Dendritic cell treated with granulocyte-macrophage colony-stimulating factor and Interleukin-4, amounts not matched to agents 40 ng/mL and 50 ng/mL, for 4 days (primary cell): ENCODE measurements around the gene PHLDB2.
A peak's percentile ranks its signal among the peaks of the same experiment; 100 is the strongest.
"Not testable (repeated sequence)": the region's sequence is repeated elsewhere in the genome, so short reads cannot be mapped to it uniquely, and the experiment has no call there.

Source experiments
- H3K27ac Mint-ChIP-seq: one replicate; pipeline ENCODE4 v1.8.0; 2022; ENCODE audit warnings: mild to moderate bottlenecking, mixed read lengths
- H3K27me3 Mint-ChIP-seq: one replicate; pipeline ENCODE4 v1.8.0; 2022; ENCODE audit warnings: mild to moderate bottlenecking, mixed read lengths
- H3K36me3 Mint-ChIP-seq: one replicate; pipeline ENCODE4 v1.8.0; 2022; ENCODE audit warnings: low read depth, mixed read lengths
- H3K4me1 Mint-ChIP-seq: one replicate; pipeline ENCODE4 v1.8.0; 2022; ENCODE audit warnings: low read depth, mixed read lengths
- H3K4me3 Mint-ChIP-seq: one replicate; pipeline ENCODE4 v1.8.0; 2022; ENCODE audit warnings: mild to moderate bottlenecking, moderate library complexity, mixed read lengths
- H3K9me3 Mint-ChIP-seq: one replicate; pipeline ENCODE4 v1.8.0; 2022; ENCODE audit warnings: mixed read lengths
- intact Hi-C: fragments of 100-400 bp; cut with micrococcal nuclease; formaldehyde crosslinking; loops from one replicate; pipeline ENCODE4 v1.15.0; 2022

PHLDB2 gene

DNA sequence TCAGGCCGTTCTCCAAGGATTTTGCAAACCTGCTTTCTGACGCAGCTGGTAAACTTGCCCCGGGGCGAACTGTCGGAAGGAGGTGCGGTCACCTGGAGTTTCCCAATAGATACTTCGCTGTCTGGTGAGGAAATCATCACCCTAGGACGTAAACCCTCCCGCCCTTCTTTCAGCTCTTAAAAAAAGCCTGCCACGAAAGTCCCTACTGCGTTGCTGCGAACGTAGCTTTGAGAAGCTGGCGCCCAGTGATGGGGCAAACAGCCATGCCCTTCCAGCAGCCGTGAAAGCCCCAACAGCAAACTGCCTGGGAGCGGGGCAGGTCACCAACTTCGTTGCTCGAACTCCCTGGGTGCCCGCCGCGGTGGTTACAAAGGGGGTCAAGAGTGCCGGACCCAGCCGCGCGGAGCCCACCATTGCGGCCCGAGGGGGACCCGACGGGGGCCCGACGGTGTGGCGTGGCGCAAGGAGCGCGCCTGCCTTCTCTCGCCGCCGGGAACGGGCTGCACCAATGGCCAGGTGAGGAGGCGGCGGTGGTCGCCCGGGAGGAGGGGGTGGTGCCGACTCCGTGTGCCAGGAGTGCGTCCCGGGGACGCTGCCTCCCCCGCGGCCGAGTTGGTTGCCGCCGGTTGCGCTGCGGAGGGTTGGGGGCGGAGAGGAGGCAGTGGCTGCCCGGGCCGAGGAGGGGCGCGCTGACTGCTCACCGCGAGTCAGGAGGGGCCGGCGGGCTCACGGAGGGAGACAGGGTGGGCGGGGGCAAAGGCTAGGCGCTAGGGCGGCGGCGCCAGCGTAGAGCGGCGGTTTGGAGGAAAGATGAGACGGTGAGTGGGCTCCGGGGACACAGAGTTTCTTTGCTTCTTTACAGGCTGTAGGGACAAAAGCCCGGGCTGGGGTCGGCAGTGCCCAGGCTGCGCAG, at the start of gene PHLDB2:
TSS of gene PHLDB2 (plus strand) at position 205 of the 913 bp plus-strand sequence. CDS start 24,813 bp downstream, outside the sequence.
- no peaks in the 10 kb centered on the region for H3K36me3 Mint-ChIP-seq
- peak within 1 kb of the TSS; percentile 72 for H3K4me3 Mint-ChIP-seq
- intact Hi-C loops, result no loop called here
- H3K27me3 Mint-ChIP-seq, result peaks cover 56% of the 10 kb centered on the region
- H3K4me1 Mint-ChIP-seq, result peaks cover 22% of the 10 kb centered on the region
- H3K9me3 Mint-ChIP-seq, result no peaks in the 10 kb centered on the region
- peak within 1 kb of the TSS; percentile 16 for H3K27ac Mint-ChIP-seq

DNA sequence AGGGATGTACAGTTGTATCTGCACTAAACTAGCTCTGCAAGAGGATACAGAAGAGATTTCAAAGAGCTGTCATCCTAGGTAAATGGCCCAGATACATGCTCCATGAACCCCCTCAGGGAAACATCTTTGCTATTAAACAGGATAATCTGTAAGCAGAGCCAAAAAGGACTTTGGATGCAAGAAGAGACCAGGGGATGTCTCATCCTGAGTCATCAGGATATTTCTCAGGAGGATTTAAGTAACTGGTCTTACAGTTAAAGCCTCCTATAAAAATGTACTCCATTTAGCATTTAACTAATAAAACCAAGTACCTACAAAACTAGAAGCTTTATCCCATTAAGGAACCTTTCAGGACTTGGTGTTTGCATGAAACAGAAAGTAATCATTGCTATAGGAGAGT, 48.2 kb upstream of the PHLDB2 start:
- H3K27me3 Mint-ChIP-seq, result no peaks in the 10 kb centered on the region
- H3K4me3 Mint-ChIP-seq, result no peak overlapping the region
- H3K4me1 Mint-ChIP-seq, result no peaks in the 10 kb centered on the region
- no peak overlapping the region for H3K27ac Mint-ChIP-seq
- peaks cover 12% of the 10 kb centered on the region for H3K9me3 Mint-ChIP-seq
- H3K36me3 Mint-ChIP-seq, result no peaks in the 10 kb centered on the region
- intact Hi-C loops, result no loop called here

DNA sequence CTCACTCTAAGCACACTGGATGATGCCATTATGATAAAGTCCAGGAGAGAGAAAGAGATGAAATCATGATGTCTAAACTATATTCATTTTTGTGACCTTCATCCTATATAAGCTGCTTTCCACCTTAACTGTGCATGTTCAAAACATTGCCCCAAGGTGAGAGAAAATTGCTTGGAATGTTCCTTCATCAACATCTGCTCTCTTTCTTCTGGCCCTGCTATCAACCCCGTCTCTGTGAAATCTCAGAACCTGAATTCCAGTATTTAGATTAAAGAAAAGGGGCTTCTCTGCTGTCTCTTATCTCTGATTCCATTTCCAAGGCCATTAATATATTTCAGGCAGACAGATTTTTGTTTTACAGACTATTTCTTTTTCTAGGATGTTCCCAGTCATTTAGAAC, 47.3 kb upstream of the PHLDB2 start:
- no peaks in the 10 kb centered on the region for H3K27me3 Mint-ChIP-seq
- no peak overlapping the region for H3K27ac Mint-ChIP-seq
- peaks cover 21% of the 10 kb centered on the region for H3K9me3 Mint-ChIP-seq
- intact Hi-C loops, result no loop called here
- H3K36me3 Mint-ChIP-seq, result no peaks in the 10 kb centered on the region
- H3K4me3 Mint-ChIP-seq, result no peak overlapping the region
- no peaks in the 10 kb centered on the region for H3K4me1 Mint-ChIP-seq

DNA sequence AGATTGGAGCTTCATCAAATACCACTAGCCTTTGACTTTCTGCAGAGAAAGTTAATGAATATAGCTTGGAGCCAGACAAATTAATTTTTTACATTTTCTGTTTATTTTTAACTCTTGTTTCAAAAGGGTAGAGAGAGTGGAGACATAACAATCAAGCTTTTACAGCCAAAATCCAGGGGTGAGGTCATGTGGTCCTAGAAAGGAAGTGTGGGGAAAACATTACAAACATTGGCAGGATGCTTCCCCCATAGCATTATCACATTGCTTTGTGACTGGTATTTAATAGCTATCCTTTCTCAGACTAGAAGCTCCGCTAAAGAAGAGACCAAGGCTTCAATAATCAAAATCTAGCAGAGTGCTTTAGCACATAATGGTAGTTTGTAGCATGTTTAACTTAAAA, 46.4 kb upstream of the PHLDB2 start:
- Mint-ChIP-seq H3K36me3 (no peaks in the 10 kb centered on the region), H3K27me3 (no peaks in the 10 kb centered on the region), H3K4me1 (no peaks in the 10 kb centered on the region), H3K27ac (no peak overlapping the region), H3K9me3 (peaks cover 30% of the 10 kb centered on the region), H3K4me3 (no peak overlapping the region)
- intact Hi-C loops, result no loop called here

DNA sequence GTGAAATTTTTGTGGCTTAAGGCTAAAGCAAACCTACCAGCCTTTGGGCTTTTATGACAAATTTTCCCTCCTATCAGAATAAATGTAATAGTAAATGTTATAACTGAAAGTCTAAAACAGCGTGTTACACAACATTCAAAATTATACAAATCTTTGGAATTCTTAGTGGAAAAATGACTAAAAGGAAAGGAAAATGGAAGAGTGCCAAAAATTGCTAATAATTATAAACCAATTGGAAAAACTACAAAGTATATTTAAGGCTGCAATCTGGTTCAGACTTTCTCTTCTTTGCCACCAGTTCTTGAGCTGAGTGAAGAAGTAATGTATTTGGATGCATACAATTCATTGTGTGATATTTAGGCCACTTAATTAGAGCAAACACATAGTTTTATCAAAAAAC, 45.6 kb upstream of the PHLDB2 start:
- no peaks in the 10 kb centered on the region for H3K27me3 Mint-ChIP-seq
- H3K4me1 Mint-ChIP-seq, result no peaks in the 10 kb centered on the region
- no peaks in the 10 kb centered on the region for H3K36me3 Mint-ChIP-seq
- no peak overlapping the region for H3K27ac Mint-ChIP-seq
- intact Hi-C loops, result no loop called here
- H3K4me3 Mint-ChIP-seq, result no peak overlapping the region
- H3K9me3 Mint-ChIP-seq, result peaks cover 36% of the 10 kb centered on the region

DNA sequence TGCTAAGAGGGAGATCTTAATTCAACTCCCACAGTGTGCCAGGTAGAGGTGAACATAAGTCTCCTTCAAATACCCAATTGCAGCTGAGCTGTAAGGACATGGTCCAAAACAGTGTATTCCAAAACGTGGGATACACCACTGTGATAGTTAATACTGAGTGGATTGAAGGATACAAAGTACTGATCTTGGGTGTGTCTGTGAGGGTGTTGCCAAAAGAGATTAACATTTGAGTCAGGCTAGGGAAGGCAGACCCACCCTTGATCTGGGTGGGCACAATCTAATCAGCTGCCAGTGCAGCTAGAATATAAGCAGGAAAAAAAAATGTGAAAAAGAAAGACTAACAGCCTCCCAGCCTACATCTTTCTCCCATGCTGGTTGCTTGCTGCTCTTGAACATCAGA, 45.1 kb upstream of the PHLDB2 start:
- Mint-ChIP-seq H3K9me3 (peaks cover 41% of the 10 kb centered on the region), H3K4me1 (no peaks in the 10 kb centered on the region), H3K36me3 (no peaks in the 10 kb centered on the region)

DNA sequence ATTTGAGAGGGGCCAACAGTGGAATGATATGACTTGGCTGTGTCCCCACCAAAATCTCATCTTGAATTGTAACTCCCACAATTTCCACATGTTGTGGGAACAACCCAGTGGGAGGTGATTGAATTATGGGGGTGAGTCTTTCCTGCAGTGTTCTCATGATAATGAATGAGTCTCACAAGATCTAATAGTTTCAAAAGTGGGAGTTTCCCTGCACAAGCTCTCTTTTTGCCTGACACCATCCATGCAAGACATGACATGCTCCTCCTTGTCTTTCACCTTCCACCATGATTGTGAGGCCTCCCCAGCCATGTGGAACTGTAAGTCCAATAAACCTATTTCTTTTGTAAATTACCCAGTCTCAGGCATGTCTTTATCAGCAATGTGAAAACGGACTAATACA, 42.3 kb upstream of the PHLDB2 start:
- H3K9me3 Mint-ChIP-seq, result peaks cover 60% of the 10 kb centered on the region
- H3K4me1 Mint-ChIP-seq, intact Hi-C loops, H3K4me3 Mint-ChIP-seq, H3K27me3 Mint-ChIP-seq, H3K36me3 Mint-ChIP-seq, H3K27ac Mint-ChIP-seq: not testable (repeated sequence)

More for the DNA sequence above, 45.1 kb upstream of the PHLDB2 start:
- H3K27me3 Mint-ChIP-seq, result no peaks in the 10 kb centered on the region
- H3K4me3 Mint-ChIP-seq, result no peak overlapping the region
- H3K27ac Mint-ChIP-seq, result no peak overlapping the region
- intact Hi-C loops, result no loop called here

DNA sequence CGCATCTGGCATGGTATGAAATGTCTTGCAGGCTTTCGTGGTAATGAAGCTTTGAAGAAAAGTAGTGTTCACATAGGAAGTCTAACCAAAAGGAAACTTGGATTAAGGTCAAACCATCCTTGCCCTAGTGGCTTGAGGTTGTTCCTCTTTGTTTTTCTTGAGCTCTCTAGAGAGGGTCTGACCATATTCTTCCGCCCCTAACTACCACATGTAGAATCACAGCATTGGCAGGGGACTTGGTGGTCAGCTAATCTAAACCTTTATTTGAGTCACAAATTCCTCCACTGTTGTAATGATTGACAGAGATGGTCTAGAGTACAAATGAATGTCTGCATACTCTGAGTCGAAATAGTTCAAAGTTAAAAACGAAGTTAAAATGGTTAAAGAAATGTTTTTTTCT, 39.1 kb upstream of the PHLDB2 start:
- Mint-ChIP-seq H3K27ac (no peak overlapping the region), H3K36me3 (no peaks in the 10 kb centered on the region), H3K9me3 (peaks cover 57% of the 10 kb centered on the region), H3K4me1 (no peaks in the 10 kb centered on the region), H3K27me3 (no peaks in the 10 kb centered on the region), H3K4me3 (no peak overlapping the region)
- intact Hi-C loops, result no loop called here

DNA sequence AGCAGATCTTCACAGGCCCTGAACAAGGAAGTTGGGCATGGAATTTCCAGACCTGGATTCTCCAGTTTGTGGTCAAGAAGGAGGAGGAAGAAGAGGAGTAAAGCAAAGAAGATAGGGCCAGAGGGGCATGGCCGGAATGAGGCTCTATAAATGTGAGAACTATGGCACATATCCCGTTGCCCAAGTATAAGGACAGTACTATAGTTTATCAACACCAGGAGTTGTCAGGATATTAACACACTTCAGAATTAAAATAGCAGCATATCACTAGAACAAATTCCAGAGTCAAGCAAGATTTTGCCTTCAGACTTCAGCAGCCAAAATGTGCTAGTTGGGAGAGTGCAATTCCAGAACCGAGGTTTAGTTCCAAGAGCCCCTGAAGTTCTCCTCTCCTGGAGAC, 38.4 kb upstream of the PHLDB2 start:
- peaks cover 50% of the 10 kb centered on the region for H3K9me3 Mint-ChIP-seq
- no peaks in the 10 kb centered on the region for H3K4me1 Mint-ChIP-seq
- H3K27me3 Mint-ChIP-seq, result no peaks in the 10 kb centered on the region
- H3K4me3 Mint-ChIP-seq, result no peak overlapping the region
- no peak overlapping the region for H3K27ac Mint-ChIP-seq
- H3K36me3 Mint-ChIP-seq, result no peaks in the 10 kb centered on the region
- intact Hi-C loops, result no loop called here

DNA sequence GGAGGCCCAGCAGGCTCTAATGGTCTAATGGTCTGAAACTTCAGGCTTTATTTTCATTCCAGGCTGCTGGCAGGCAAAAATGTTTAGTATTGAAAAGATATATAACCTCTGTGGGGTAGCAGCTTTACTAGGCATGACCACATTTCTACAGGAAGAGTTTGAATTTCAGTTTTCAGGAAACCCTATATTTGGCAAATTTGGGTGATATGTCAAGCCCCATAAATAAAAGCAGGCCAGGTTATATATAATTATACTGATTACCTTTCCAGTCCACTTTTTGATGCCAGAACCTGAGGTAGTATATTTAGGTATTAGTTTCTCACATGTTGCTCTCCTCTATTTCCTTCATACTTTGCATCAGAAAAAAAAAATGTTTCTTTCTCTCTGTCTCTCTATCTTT, 37.2 kb upstream of the PHLDB2 start:
- no peak overlapping the region for H3K4me3 Mint-ChIP-seq

DNA sequence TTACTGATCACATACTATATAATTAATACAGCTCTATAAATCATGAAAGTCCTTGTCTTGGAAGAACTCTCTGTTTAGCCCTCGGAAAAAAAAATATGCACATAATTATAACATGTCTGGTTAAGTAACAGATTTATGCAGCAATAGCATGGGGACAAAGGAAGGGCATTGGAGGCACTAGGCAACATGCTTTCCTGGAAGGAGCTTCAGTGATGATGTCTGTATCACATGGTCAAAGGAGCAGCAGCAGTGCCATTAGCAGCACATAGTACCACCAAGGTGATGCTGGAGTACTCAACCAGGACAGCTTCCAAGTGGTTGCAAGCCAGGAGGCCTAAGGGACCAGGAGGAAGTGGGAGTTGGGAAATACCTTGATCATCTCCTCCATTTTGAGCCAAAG, 36.3 kb upstream of the PHLDB2 start:
- intact Hi-C loops, result no loop called here

More for the DNA sequence above, 37.2 kb upstream of the PHLDB2 start:
- Mint-ChIP-seq H3K27me3 (no peaks in the 10 kb centered on the region), H3K27ac (no peak overlapping the region), H3K9me3 (peaks cover 38% of the 10 kb centered on the region), H3K36me3 (no peaks in the 10 kb centered on the region), H3K4me1 (no peaks in the 10 kb centered on the region)
- intact Hi-C loops, result no loop called here

DNA sequence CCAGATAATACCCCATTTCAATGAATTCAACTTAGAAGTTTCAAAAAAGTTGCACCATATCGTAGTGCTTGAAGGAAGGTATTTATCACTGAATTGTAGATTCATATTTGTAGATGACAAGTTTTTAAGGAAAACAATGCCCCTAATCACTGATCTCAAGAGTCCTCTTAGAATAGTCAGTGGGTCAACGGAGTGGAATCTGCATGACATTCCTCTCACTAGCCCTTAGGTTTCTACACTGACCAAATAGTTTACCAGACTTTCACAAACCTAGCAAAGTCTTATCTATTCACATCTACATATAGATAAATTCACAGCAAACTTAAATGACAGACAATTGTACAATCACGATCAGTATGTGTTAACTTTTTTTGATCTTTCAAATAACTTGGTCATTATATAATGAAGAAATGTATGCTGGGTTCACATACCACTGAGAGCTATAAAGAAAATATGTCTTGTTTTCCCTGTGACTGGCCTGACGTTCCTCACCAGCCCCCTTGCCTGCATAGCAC, 35.7 kb upstream of the PHLDB2 start:
- no peak overlapping the region for H3K27ac Mint-ChIP-seq
- H3K9me3 Mint-ChIP-seq, result peaks cover 24% of the 10 kb centered on the region
- H3K4me3 Mint-ChIP-seq, result no peak overlapping the region
- H3K27me3 Mint-ChIP-seq, result no peaks in the 10 kb centered on the region
- H3K4me1 Mint-ChIP-seq, result no peaks in the 10 kb centered on the region
- intact Hi-C loops, result no loop called here
- no peaks in the 10 kb centered on the region for H3K36me3 Mint-ChIP-seq

More for the DNA sequence above, 36.3 kb upstream of the PHLDB2 start:
- no peak overlapping the region for H3K27ac Mint-ChIP-seq
- H3K27me3 Mint-ChIP-seq, result no peaks in the 10 kb centered on the region
- H3K4me3 Mint-ChIP-seq, result no peak overlapping the region
- H3K9me3 Mint-ChIP-seq, result peaks cover 29% of the 10 kb centered on the region
- H3K4me1 Mint-ChIP-seq, result no peaks in the 10 kb centered on the region
- no peaks in the 10 kb centered on the region for H3K36me3 Mint-ChIP-seq

DNA sequence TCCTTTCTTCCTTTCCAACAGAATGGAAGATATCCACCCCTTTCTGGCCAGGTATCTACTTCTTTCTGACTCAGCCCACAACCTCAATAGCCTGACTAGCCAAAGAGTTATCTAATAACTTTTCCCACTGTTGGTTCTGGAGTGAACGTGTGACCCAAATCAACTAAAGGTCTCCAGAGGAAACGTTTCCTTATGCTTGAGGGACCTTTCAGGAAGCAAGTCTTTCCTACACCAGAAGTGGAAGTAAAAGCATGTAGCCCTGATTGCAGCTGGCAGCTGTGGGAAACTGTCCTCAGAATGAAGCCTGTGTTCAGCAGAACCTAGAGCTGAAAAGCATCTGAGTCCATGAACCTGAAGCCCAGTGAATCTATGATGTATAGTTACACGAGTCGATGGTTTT, 34.7 kb upstream of the PHLDB2 start:
- Mint-ChIP-seq H3K36me3 (no peaks in the 10 kb centered on the region), H3K4me1 (no peaks in the 10 kb centered on the region), H3K27ac (no peak overlapping the region), H3K9me3 (peaks cover 15% of the 10 kb centered on the region), H3K27me3 (no peaks in the 10 kb centered on the region), H3K4me3 (no peak overlapping the region)
- intact Hi-C loops, result no loop called here

DNA sequence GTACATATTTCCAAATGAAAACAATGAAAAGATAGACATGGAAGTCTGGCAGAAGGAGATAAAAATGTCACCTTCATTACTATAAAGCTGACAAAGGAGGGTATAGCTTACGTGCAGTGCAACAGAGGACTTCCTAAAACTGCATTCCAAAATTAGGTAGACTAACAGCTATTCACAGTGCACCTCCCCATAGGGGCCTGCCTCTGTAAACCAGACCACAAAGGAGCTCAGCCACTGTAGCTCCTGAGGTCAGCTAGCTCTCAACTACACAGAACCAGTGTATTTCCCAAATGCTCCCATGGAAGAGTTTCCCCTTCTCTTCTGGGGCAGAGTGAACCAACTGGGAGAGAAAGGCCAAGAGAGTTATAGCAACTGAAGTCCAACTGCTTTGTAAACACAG, 31.2 kb upstream of the PHLDB2 start:
- intact Hi-C loops, result no loop called here
- Mint-ChIP-seq H3K36me3 (no peaks in the 10 kb centered on the region), H3K4me3 (no peak overlapping the region), H3K27ac (no peak overlapping the region), H3K27me3 (no peaks in the 10 kb centered on the region), H3K9me3 (no peaks in the 10 kb centered on the region), H3K4me1 (no peaks in the 10 kb centered on the region)

DNA sequence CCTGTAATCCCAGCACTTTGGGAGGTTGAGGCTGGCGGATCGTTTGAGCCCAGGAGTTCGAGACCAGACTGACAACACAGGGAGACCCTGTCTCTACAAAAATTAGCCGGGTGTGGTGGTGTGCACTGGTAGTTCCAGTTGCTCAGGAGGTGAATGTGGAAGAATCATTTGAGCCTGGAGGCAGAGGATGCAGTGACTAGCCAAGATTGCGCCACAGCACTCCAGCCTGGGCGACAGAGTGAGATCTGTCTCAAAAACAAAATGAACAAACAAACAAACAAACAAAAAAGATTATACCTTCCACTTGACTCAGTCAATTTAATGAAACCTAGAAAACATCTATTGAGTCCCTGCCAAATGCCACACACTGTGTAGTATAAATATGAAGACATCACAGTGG, 30.5 kb upstream of the PHLDB2 start:
- no peak overlapping the region for H3K4me3 Mint-ChIP-seq
- H3K36me3 Mint-ChIP-seq, result no peaks in the 10 kb centered on the region
- H3K9me3 Mint-ChIP-seq, result no peaks in the 10 kb centered on the region
- intact Hi-C loops, result no loop called here
- no peaks in the 10 kb centered on the region for H3K27me3 Mint-ChIP-seq
- no peak overlapping the region for H3K27ac Mint-ChIP-seq
- no peaks in the 10 kb centered on the region for H3K4me1 Mint-ChIP-seq
